SKM-1 treated with dmso at 0.1 percent for 144 hours (cell line): ENCODE measurements around the gene PLD2.
"Not testable (repeated sequence)": the region's sequence is repeated elsewhere in the genome, so short reads cannot be mapped to it uniquely, and the experiment has no call there.

ENCODE experiments used
- DNase-seq: peaks from one replicate; lab custom pipeline; 2025; ENCODE audit not compliant: unreplicated experiment; lab: John Stamatoyannopoulos, UW

Gene PLD2

GRCh38 chr17:4856271-4856936 is 49.5 kb downstream of the PLD2 start:
- no peak for DNase-seq

GRCh38 chr17:4856937-4857314 is 50.0 kb downstream of the PLD2 start:
- DNase-seq, result no peak

GRCh38 chr17:4857347-4857746 is 50.4 kb downstream of the PLD2 start:
- DNase-seq, result not testable (repeated sequence)

- DNase-seq, result no peak
Measured at GRCh38 chr17:4858068-4858881, 51.3 kb downstream of the PLD2 start.

GRCh38 chr17:4858882-4859260 is 51.9 kb downstream of the PLD2 start:
- no peak for DNase-seq

- no peak for DNase-seq
Measured at GRCh38 chr17:4859816-4860625, 53.1 kb downstream of the PLD2 start.

- no peak for DNase-seq
Measured at GRCh38 chr17:4860651-4861050, 53.7 kb downstream of the PLD2 start.

- no peak for DNase-seq
Measured at GRCh38 chr17:4861052-4861451, 54.1 kb downstream of the PLD2 start.

GRCh38 chr17:4862720-4863119 is 55.8 kb downstream of the PLD2 start:
- DNase-seq, result no peak

- DNase-seq, result no peak
Measured at GRCh38 chr17:4863321-4863720, 56.4 kb downstream of the PLD2 start.

GRCh38 chr17:4867535-4867934 is 60.6 kb downstream of the PLD2 start:
- not testable (repeated sequence) for DNase-seq

- DNase-seq, result not testable (repeated sequence)
Measured at GRCh38 chr17:4869058-4869998, 62.4 kb downstream of the PLD2 start.

GRCh38 chr17:4870855-4871254 is 63.9 kb downstream of the PLD2 start:
- DNase-seq, result no peak

- no peak for DNase-seq
Measured at GRCh38 chr17:4872786-4873185, 65.8 kb downstream of the PLD2 start.
